H9 (cell line): Measurements from ENCODE around the gene RLF. TPM values are rescaled to one million over a fixed set of nuclear protein-coding genes. Genes with fewer than 3 reads are reported as not detected.

Experiments used
- DNase-seq: peaks from one replicate; pipeline ENCODE4 v3.0.0-alpha.2; 2017
- H2AFZ ChIP-seq: one replicate; pipeline ENCODE4 v1.6.1; 2013; ENCODE audit warnings: mild to moderate bottlenecking, low read length, control low read depth, moderate library complexity
- H2AK5ac ChIP-seq: 2 replicates; pipeline ENCODE4 v1.6.1; 2013; ENCODE audit warnings: low read length, control low read depth, mixed read lengths; ENCODE audit not compliant: insufficient read length
- H2BK120ac ChIP-seq: one replicate; pipeline ENCODE4 v1.6.1; 2013; ENCODE audit warnings: low read depth, mild to moderate bottlenecking, low read length, control low read depth, inconsistent platforms; ENCODE audit not compliant: poor library complexity, severe bottlenecking
- H2BK12ac ChIP-seq: 2 replicates; pipeline ENCODE4 v1.6.1; 2013; ENCODE audit warnings: low read length, control low read depth, mixed read lengths, low read depth; ENCODE audit not compliant: insufficient read length
- H2BK15ac ChIP-seq: 2 replicates; pipeline ENCODE4 v1.6.1; 2013; ENCODE audit warnings: low read depth, low read length, control low read depth
- H2BK20ac ChIP-seq: one replicate; pipeline ENCODE4 v1.6.1; 2013; ENCODE audit warnings: low read depth, mild to moderate bottlenecking, low read length, control low read depth, inconsistent platforms; ENCODE audit not compliant: poor library complexity, severe bottlenecking
- H2BK5ac ChIP-seq: 2 replicates; pipeline ENCODE4 v1.6.1; 2013; ENCODE audit warnings: low read length, control low read depth, mixed read lengths; ENCODE audit not compliant: insufficient read length
- H3K14ac ChIP-seq: 2 replicates; pipeline ENCODE4 v1.6.1; 2013; ENCODE audit warnings: low read length, control low read depth; ENCODE audit not compliant: insufficient read depth
- H3K18ac ChIP-seq: 2 replicates; pipeline ENCODE4 v1.6.1; 2013; ENCODE audit warnings: low read depth, mild to moderate bottlenecking, mixed read lengths, low read length, control low read depth; ENCODE audit not compliant: insufficient read length
- H3K23ac ChIP-seq: 2 replicates; pipeline ENCODE4 v1.6.1; 2013; ENCODE audit warnings: low read length, control low read depth, mixed read lengths, low read depth; ENCODE audit not compliant: insufficient read length
- H3K23me2 ChIP-seq: 2 replicates; pipeline ENCODE4 v1.6.1; 2013; ENCODE audit warnings: low read depth, mild to moderate bottlenecking, mixed read lengths, low read length, control low read depth; ENCODE audit not compliant: insufficient read length, poor library complexity, severe bottlenecking
- H3K27ac ChIP-seq: 2 replicates; pipeline ENCODE4 v1.5.1; 2013; ENCODE audit warnings: low read length, control low read depth, mixed read lengths, low read depth; ENCODE audit not compliant: insufficient read length
- H3K27me3 ChIP-seq: 2 replicates; pipeline ENCODE4 v1.6.1; 2013; ENCODE audit warnings: low read length, control low read depth, inconsistent platforms; ENCODE audit not compliant: insufficient read depth
- H3K4ac ChIP-seq: 2 replicates; pipeline ENCODE4 v1.6.1; 2013; ENCODE audit warnings: low read depth, mild to moderate bottlenecking, control low read depth, inconsistent platforms, low read length, moderate library complexity
- H3K4me1 ChIP-seq: 2 replicates; pipeline ENCODE4 v1.6.1; 2013; ENCODE audit warnings: low read length, control low read depth, inconsistent platforms; ENCODE audit not compliant: insufficient read depth
- H3K4me2 ChIP-seq: 2 replicates; pipeline ENCODE4 v1.6.1; 2013; ENCODE audit warnings: low read length, control low read depth, mixed read lengths; ENCODE audit not compliant: insufficient read length, insufficient read depth
- H3K56ac ChIP-seq: 2 replicates; pipeline ENCODE4 v1.6.1; 2013; ENCODE audit warnings: low read depth, mild to moderate bottlenecking, mixed read lengths, low read length, control low read depth; ENCODE audit not compliant: insufficient read length
- H3K79me1 ChIP-seq: 2 replicates; pipeline ENCODE4 v1.6.1; 2013; ENCODE audit warnings: low read depth, mild to moderate bottlenecking, moderate library complexity, low read length, control low read depth, inconsistent platforms; ENCODE audit not compliant: insufficient read depth, poor library complexity, severe bottlenecking
- H3K79me2 ChIP-seq: 2 replicates; pipeline ENCODE4 v1.6.1; 2013; ENCODE audit warnings: low read length, control low read depth, inconsistent platforms; ENCODE audit not compliant: insufficient read depth
- H3K9ac ChIP-seq: 2 replicates; pipeline ENCODE4 v1.6.1; 2013; ENCODE audit warnings: low read length, control low read depth, mixed read lengths; ENCODE audit not compliant: insufficient read length; ENCODE audit errors: extremely low read depth
- H3K9me3 ChIP-seq: one replicate; pipeline ENCODE4 v1.6.1; 2013; ENCODE audit warnings: low read depth, low read length, inconsistent platforms; ENCODE audit not compliant: control insufficient read depth
- H3T11ph ChIP-seq: one replicate; pipeline ENCODE4 v1.6.1; 2013; ENCODE audit warnings: mild to moderate bottlenecking, low read length, control low read depth, inconsistent platforms
- H4K20me1 ChIP-seq: one replicate; pipeline ENCODE4 v1.6.1; 2013; ENCODE audit not compliant: control insufficient read depth, insufficient read length, insufficient read depth
- H4K5ac ChIP-seq: 2 replicates; pipeline ENCODE4 v1.6.1; 2013; ENCODE audit warnings: low read depth, mild to moderate bottlenecking, mixed read lengths, low read length, control low read depth; ENCODE audit not compliant: insufficient read length
- H4K8ac ChIP-seq: replicated peaks from 2 replicates; pipeline ENCODE4 v1.6.1; 2013; ENCODE audit warnings: low read length, control low read depth, mixed read lengths, low read depth; ENCODE audit not compliant: insufficient read length
- H4K91ac ChIP-seq: 2 replicates; pipeline ENCODE4 v1.6.1; 2013; ENCODE audit warnings: low read depth, mild to moderate bottlenecking, moderate library complexity, mixed read lengths, low read length, control low read depth; ENCODE audit not compliant: insufficient read length
- H3K27ac Mint-ChIP-seq, 3 experiments: 2 replicates in 2 of 3; 3 replicates in 1 of 3; pipeline ENCODE4 v1.8.0; 2020 to 2021; ENCODE audit warnings: mixed read lengths in 3 of 3, mild to moderate bottlenecking in 1 of 3, moderate library complexity in 1 of 3
- H3K27me3 Mint-ChIP-seq: 2 replicates; pipeline ENCODE4 v1.8.0; 2021; ENCODE audit warnings: low read depth, mild to moderate bottlenecking, moderate library complexity, mixed read lengths
- H3K36me3 Mint-ChIP-seq, 3 experiments: 2 replicates in 2 of 3; 3 replicates in 1 of 3; pipeline ENCODE4 v1.8.0; 2020 to 2021; ENCODE audit warnings: low read depth in 3 of 3, mixed read lengths in 3 of 3; ENCODE audit not compliant: insufficient read depth in 1 of 3
- H3K4me1 Mint-ChIP-seq, 2 experiments: 2 replicates each; pipeline ENCODE4 v1.8.0; 2020; ENCODE audit warnings: mixed read lengths in 2 of 2
- H3K4me3 Mint-ChIP-seq, 2 experiments: 2 replicates in 1 of 2; 3 replicates in 1 of 2; pipeline ENCODE4 v1.8.0; 2020 to 2021; ENCODE audit warnings: mild to moderate bottlenecking in 2 of 2, mixed read lengths in 2 of 2, moderate library complexity in 1 of 2
- H3K9me3 Mint-ChIP-seq, 2 experiments: 2 replicates in 1 of 2; 3 replicates in 1 of 2; pipeline ENCODE4 v1.8.0; 2020; ENCODE audit warnings: mild to moderate bottlenecking in 2 of 2, mixed read lengths in 2 of 2, moderate library complexity in 1 of 2
- CTCF ChIP-seq: fragments of 200-600 bp; sonication (generic); conservative IDR thresholded peaks from 3 replicates; pipeline ENCODE4 v1.8.0; 2021; ENCODE audit warnings: antibody characterized with exemption, mild to moderate bottlenecking
- WGBS: extraction: QIAGEN DNeasy Blood & Tissue Kit; methylation state at CpG from one replicate; pipeline ENCODE4 v1.1.7; 2013; ENCODE audit warnings: missing lambda C conversion rate, low lambda C conversion rate, mixed read lengths; ENCODE audit not compliant: insufficient read length; ENCODE audit errors: extremely low coverage; 5-methylcytosine and 5-hydroxymethylcytosine counted together
- total RNA-seq: library from RNA; stranded (reverse); gene quantifications from 2 replicates; pipeline ENCODE4 v1.2.1, GENCODE V29; 2021

Gene RLF
- total RNA-seq, 1 experiment from 2014 or later, result 19.2 TPM

- Histone ChIP-seq H2BK120ac (no peak overlapping the region), H4K20me1 (no peaks in the 10 kb centered on the region), H2AK5ac (no peak overlapping the region), H3K9me3 (no peaks in the 10 kb centered on the region), H2BK15ac (no peak overlapping the region), H3K79me1 (no peaks in the 10 kb centered on the region), H3K79me2 (no peaks in the 10 kb centered on the region), H3K9ac (no peak overlapping the region), H3K27ac (no peak overlapping the region), H3K4me2 (no peak overlapping the region), H3K4me1 (no peaks in the 10 kb centered on the region), H3K27me3 (no peaks in the 10 kb centered on the region), H4K8ac (no peak overlapping the region), H3K14ac (no peak overlapping the region), H3K18ac (no peak overlapping the region), H3K23ac (no peak overlapping the region), H2BK12ac (no peak overlapping the region), H2BK20ac (no peak overlapping the region), H2AFZ (no peak overlapping the region), H4K5ac (no peak overlapping the region), H3K56ac (no peak overlapping the region), H3K4ac (no peak overlapping the region), H4K91ac (no peak overlapping the region), H3T11ph (no peak overlapping the region), H2BK5ac (no peak overlapping the region), H3K23me2 (no peaks in the 10 kb centered on the region)
- TF ChIP-seq CTCF, result no peak
- peaks cover 13 to 64% (median 50%) of the 10 kb centered on the region in 3 experiments; a peak in 6 of 7 replicates for H3K36me3 Mint-ChIP-seq
- H3K4me1 Mint-ChIP-seq, result no peaks in the 10 kb centered on the region
- no peaks in the 10 kb centered on the region for H3K9me3 Mint-ChIP-seq
- H3K27ac Mint-ChIP-seq, result no peak overlapping the region
- no peak overlapping the region for H3K4me3 Mint-ChIP-seq
- WGBS, result no CpG with 5 or more reads among the region's 3 CpGs
- no peak for DNase-seq
- no peaks in the 10 kb centered on the region for H3K27me3 Mint-ChIP-seq
Measured at GRCh38 chr1:40264354-40264781, 103.2 kb downstream of the RLF start.
